ENCODE data around the gene ANGPTL3. TPM values are rescaled to one million over a fixed set of nuclear protein-coding genes. Genes with fewer than 3 reads are reported as not detected.
"Not testable (repeated sequence)": the region's sequence is repeated elsewhere in the genome, so short reads cannot be mapped to it uniquely, and the experiment has no call there.

Gene ANGPTL3, protein sequence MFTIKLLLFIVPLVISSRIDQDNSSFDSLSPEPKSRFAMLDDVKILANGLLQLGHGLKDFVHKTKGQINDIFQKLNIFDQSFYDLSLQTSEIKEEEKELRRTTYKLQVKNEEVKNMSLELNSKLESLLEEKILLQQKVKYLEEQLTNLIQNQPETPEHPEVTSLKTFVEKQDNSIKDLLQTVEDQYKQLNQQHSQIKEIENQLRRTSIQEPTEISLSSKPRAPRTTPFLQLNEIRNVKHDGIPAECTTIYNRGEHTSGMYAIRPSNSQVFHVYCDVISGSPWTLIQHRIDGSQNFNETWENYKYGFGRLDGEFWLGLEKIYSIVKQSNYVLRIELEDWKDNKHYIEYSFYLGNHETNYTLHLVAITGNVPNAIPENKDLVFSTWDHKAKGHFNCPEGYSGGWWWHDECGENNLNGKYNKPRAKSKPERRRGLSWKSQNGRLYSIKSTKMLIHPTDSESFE
- total RNA-seq = not detected in 2 replicates

DNA sequence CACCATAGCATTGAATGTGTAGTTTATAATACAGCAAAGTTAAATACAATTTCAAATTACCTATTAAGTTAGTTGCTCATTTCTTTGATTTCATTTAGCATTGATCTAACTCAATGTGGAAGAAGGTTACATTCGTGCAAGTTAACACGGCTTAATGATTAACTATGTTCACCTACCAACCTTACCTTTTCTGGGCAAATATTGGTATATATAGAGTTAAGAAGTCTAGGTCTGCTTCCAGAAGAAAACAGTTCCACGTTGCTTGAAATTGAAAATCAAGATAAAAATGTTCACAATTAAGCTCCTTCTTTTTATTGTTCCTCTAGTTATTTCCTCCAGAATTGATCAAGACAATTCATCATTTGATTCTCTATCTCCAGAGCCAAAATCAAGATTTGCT lies at the start of gene ANGPTL3:
TSS of gene ANGPTL3 (plus strand) at position 240 of the 400 bp plus-strand sequence. CDS start at position 287, 47 bp downstream.
- no peaks in the 10 kb centered on the region for H3K4me1 Mint-ChIP-seq (ENCODE audit: low read depth)
- no peaks in the 10 kb centered on the region for H3K36me3 Mint-ChIP-seq (ENCODE audit: low read depth)
- no peaks in the 10 kb centered on the region for H3K9me3 Mint-ChIP-seq
- intact Hi-C loops (cut with micrococcal nuclease) = no loop called here
- H3K27me3 Mint-ChIP-seq (ENCODE audit: insufficient read depth) = peaks cover 3% of the 10 kb centered on the region
- no peak within 1 kb of the TSS for H3K27ac Mint-ChIP-seq
- no peak within 1 kb of the TSS for H3K4me3 Mint-ChIP-seq
- no peak for DNase-seq (ENCODE audit: low spot score)

- no peaks in the 10 kb centered on the region for H3K9me3 Mint-ChIP-seq
- no peak overlapping the region for H3K4me3 Mint-ChIP-seq
- no peaks in the 10 kb centered on the region for H3K27me3 Mint-ChIP-seq (ENCODE audit: insufficient read depth)
- intact Hi-C loops (cut with micrococcal nuclease) = no loop called here
- no peak overlapping the region for H3K27ac Mint-ChIP-seq
- H3K4me1 Mint-ChIP-seq (ENCODE audit: low read depth) = no peaks in the 10 kb centered on the region
- DNase-seq (ENCODE audit: low spot score) = no peak
- no peaks in the 10 kb centered on the region for H3K36me3 Mint-ChIP-seq (ENCODE audit: low read depth)
These were observed 36.0 kb upstream of the ANGPTL3 start for GRCh38 chr1:62561306-62561705.

DNA sequence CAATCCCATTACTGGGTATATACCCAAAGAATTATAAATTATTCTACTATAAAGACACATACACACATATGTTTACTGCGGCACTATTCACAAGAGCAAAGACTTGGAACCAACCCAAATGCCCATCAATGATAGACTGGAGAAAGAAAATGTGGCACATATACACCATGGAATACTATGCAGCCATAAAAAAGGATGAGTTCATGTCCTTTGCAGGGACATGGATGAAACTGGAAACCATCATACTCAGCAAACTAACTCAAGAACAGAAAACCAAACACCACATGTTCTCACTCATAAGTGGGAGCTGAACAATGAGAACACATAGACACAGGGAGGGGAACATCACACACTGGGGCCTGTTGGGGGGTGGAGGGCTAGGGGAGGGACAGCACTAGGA lies 30.1 kb upstream of the ANGPTL3 start:
- DNase-seq (ENCODE audit: low spot score); H3K27ac Mint-ChIP-seq; H3K4me3 Mint-ChIP-seq; intact Hi-C loops (cut with micrococcal nuclease); H3K27me3 Mint-ChIP-seq (ENCODE audit: insufficient read depth); H3K4me1 Mint-ChIP-seq (ENCODE audit: low read depth); H3K36me3 Mint-ChIP-seq (ENCODE audit: low read depth): not testable (repeated sequence)
- peaks cover 13% of the 10 kb centered on the region for H3K9me3 Mint-ChIP-seq

DNA sequence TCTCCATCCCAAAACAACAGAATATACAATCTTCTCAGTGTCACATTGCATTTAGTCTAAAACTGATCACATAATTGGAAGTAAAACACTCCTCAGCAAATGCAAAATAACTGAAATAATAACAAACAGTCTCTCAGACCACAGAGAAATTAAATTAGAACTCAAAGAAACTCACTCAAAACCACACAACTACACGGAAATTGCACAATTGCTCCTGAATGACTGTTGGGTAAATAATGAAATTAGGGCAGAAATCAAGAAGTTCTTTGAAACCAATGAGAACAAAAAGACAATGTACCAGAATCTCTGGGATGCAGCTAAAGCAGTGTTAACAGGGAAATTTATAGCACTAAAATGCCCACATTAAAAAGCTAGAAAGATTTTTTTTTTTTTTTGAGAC lies 29.4 kb upstream of the ANGPTL3 start:
- H3K27ac Mint-ChIP-seq; intact Hi-C loops (cut with micrococcal nuclease); H3K27me3 Mint-ChIP-seq (ENCODE audit: insufficient read depth): not testable (repeated sequence)

GRCh38 chr1:62571517-62571916 lies 25.8 kb upstream of the ANGPTL3 start:
- H3K27ac Mint-ChIP-seq; H3K27me3 Mint-ChIP-seq (ENCODE audit: insufficient read depth); H3K36me3 Mint-ChIP-seq (ENCODE audit: low read depth); intact Hi-C loops (cut with micrococcal nuclease); DNase-seq (ENCODE audit: low spot score); H3K4me3 Mint-ChIP-seq; H3K4me1 Mint-ChIP-seq (ENCODE audit: low read depth): not testable (repeated sequence)
- peaks cover 13% of the 10 kb centered on the region for H3K9me3 Mint-ChIP-seq

More for the DNA sequence above, 29.4 kb upstream of the ANGPTL3 start:
- not testable (repeated sequence) for H3K36me3 Mint-ChIP-seq (ENCODE audit: low read depth); H3K4me1 Mint-ChIP-seq (ENCODE audit: low read depth); DNase-seq (ENCODE audit: low spot score); H3K4me3 Mint-ChIP-seq
- H3K9me3 Mint-ChIP-seq = peaks cover 13% of the 10 kb centered on the region

GRCh38 chr1:62572476-62572875 lies 24.8 kb upstream of the ANGPTL3 start:
- H3K9me3 Mint-ChIP-seq = peaks cover 13% of the 10 kb centered on the region
- no peaks in the 10 kb centered on the region for H3K4me1 Mint-ChIP-seq (ENCODE audit: low read depth)
- intact Hi-C loops (cut with micrococcal nuclease) = no loop called here
- no peak overlapping the region for H3K4me3 Mint-ChIP-seq
- no peak overlapping the region for H3K27ac Mint-ChIP-seq
- no peak for DNase-seq (ENCODE audit: low spot score)
- no peaks in the 10 kb centered on the region for H3K36me3 Mint-ChIP-seq (ENCODE audit: low read depth)
- no peaks in the 10 kb centered on the region for H3K27me3 Mint-ChIP-seq (ENCODE audit: insufficient read depth)

DNA sequence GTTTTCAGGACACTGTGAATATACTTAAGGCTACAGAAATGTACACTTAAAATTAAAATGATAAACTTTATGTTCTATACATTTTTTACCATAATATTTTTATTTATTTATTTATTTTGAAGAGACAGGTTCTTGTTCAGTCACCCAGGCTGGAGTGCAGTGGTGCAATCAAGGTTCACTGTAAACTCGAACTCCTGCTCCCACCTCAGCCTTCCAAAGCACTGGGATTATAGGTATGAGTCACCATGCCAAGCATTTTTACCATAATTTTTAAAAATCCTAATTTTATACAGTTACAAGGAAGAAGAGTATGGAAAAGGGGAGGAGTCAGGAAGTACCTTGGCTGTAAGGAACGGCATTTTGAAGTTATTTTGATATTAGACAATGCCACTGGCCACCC lies 23.6 kb upstream of the ANGPTL3 start:
- Mint-ChIP-seq H3K36me3 (ENCODE audit: low read depth) (no peaks in the 10 kb centered on the region), H3K27me3 (ENCODE audit: insufficient read depth) (no peaks in the 10 kb centered on the region), H3K9me3 (peaks cover 9% of the 10 kb centered on the region), H3K27ac (no peak overlapping the region), H3K4me1 (ENCODE audit: low read depth) (no peaks in the 10 kb centered on the region), H3K4me3 (no peak overlapping the region)
- intact Hi-C loops (cut with micrococcal nuclease) = no loop called here
- DNase-seq (ENCODE audit: low spot score) = no peak

DNA sequence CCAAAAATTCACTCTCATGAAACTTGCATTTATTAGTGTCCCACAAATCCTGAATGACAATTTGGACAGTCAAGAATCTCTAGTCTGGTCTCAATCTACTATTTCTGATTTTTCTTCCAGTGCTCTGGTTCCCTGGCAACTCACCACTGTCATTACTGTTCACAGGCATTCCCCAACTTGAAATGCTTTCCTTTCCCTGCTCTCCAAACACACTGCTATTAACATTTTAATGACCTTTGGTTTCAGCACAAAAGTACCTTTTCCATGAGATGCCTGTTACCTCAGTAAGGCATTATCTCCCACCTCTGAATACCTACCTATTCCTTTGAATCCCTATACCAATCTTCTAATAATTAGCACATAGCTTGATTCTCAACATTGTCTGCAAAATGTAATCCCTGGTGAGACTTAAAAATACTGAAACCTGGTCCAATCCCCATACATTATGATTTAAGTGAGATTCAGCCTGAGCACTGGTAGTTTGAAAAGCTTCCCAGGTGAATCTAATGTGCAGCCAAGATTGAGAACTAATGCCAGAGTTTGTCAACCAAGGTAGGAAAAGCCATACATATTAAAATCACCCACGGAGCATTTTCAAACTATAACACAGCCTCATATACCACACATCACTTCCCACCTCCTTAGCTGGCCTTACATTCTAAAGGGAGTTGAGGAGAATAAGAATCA lies 11.7 kb upstream of the ANGPTL3 start:
- intact Hi-C loops (cut with micrococcal nuclease) = no loop called here
- no peak overlapping the region for H3K27ac Mint-ChIP-seq
- no peak for DNase-seq (ENCODE audit: low spot score)
- H3K9me3 Mint-ChIP-seq = no peaks in the 10 kb centered on the region
- no peaks in the 10 kb centered on the region for H3K4me1 Mint-ChIP-seq (ENCODE audit: low read depth)
- H3K4me3 Mint-ChIP-seq = no peak overlapping the region
- H3K27me3 Mint-ChIP-seq (ENCODE audit: insufficient read depth) = no peaks in the 10 kb centered on the region
- H3K36me3 Mint-ChIP-seq (ENCODE audit: low read depth) = no peaks in the 10 kb centered on the region

GRCh38 chr1:62588000-62588399 lies 9.3 kb upstream of the ANGPTL3 start:
- Mint-ChIP-seq H3K27ac (no peak overlapping the region), H3K4me3 (no peak overlapping the region), H3K27me3 (ENCODE audit: insufficient read depth) (no peaks in the 10 kb centered on the region), H3K4me1 (ENCODE audit: low read depth) (no peaks in the 10 kb centered on the region), H3K36me3 (ENCODE audit: low read depth) (no peaks in the 10 kb centered on the region), H3K9me3 (no peaks in the 10 kb centered on the region)
- DNase-seq (ENCODE audit: low spot score) = no peak
- intact Hi-C loops (cut with micrococcal nuclease) = no loop called here

- H3K4me1 Mint-ChIP-seq (ENCODE audit: low read depth) = no peaks in the 10 kb centered on the region
- peaks cover 2% of the 10 kb centered on the region for H3K27me3 Mint-ChIP-seq (ENCODE audit: insufficient read depth)
- intact Hi-C loops (cut with micrococcal nuclease) = no loop called here
- no peak overlapping the region for H3K4me3 Mint-ChIP-seq
- no peaks in the 10 kb centered on the region for H3K36me3 Mint-ChIP-seq (ENCODE audit: low read depth)
- H3K9me3 Mint-ChIP-seq = no peaks in the 10 kb centered on the region
- no peak for DNase-seq (ENCODE audit: low spot score)
- H3K27ac Mint-ChIP-seq = no peak overlapping the region
These were observed 8.0 kb upstream of the ANGPTL3 start for GRCh38 chr1:62589321-62589720.

DNA sequence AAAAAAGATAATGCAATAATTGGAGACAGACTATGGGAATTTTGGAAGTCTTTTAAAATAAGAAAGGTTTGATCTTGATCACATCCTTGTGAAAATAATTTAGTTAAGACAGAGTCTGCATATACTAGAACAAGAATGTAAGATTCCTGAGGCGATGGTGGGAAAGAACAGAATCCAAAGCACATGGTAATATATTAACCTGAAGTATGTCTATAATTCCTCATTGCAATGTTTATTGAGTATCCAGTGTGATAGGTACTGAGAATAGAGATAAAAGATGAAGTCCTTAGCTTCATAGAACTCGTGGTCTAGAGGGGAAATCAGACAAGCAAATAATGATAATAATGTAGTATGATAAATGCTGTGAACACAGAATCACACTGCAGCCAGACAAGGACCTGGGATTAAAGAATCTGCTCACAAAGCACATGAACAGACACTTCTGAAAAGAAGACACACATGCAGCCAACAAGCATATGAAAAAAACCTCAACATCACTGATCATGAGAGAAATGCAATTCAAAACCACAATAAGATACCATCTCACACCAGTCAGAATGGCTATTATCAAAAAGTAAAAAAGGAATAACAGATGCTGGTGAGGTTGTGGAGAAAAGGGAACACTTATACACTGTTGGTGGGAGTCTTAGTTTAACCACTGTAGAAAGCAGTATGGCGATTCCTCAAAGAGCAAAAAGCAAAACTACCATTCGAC lies 6.9 kb upstream of the ANGPTL3 start:
- H3K36me3 Mint-ChIP-seq (ENCODE audit: low read depth) = no peaks in the 10 kb centered on the region
- intact Hi-C loops (cut with micrococcal nuclease) = no loop called here
- no peaks in the 10 kb centered on the region for H3K9me3 Mint-ChIP-seq
- no peaks in the 10 kb centered on the region for H3K4me1 Mint-ChIP-seq (ENCODE audit: low read depth)
- DNase-seq (ENCODE audit: low spot score) = no peak
- no peak overlapping the region for H3K4me3 Mint-ChIP-seq
- no peak overlapping the region for H3K27ac Mint-ChIP-seq
- H3K27me3 Mint-ChIP-seq (ENCODE audit: insufficient read depth) = peaks cover 2% of the 10 kb centered on the region

DNA sequence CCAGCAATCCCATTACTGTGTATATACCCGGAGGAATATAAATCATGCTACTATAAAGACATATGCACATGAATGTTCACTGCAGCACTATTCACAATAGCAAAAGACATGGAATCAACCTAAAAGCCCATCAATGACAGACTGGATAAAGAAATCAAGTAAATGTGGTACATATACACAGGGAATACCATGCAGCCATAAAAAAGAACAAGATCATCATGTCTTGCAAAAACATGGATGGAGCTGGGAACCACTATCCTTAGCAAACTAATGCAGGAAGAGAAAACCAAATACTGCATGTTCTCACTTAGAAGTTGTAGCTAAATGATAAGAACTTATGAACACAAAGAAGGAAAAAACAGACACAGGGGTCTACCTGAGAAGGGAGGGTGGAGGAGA lies 6.4 kb upstream of the ANGPTL3 start:
- Mint-ChIP-seq H3K27ac (no peak overlapping the region), H3K4me3 (no peak overlapping the region), H3K4me1 (ENCODE audit: low read depth) (no peaks in the 10 kb centered on the region), H3K27me3 (ENCODE audit: insufficient read depth) (peaks cover 2% of the 10 kb centered on the region), H3K36me3 (ENCODE audit: low read depth) (no peaks in the 10 kb centered on the region), H3K9me3 (no peaks in the 10 kb centered on the region)
- DNase-seq (ENCODE audit: low spot score) = no peak
- intact Hi-C loops (cut with micrococcal nuclease) = no loop called here

- Mint-ChIP-seq H3K4me1 (ENCODE audit: low read depth) (no peaks in the 10 kb centered on the region), H3K36me3 (ENCODE audit: low read depth) (no peaks in the 10 kb centered on the region)
These were observed 3.4 kb upstream of the ANGPTL3 start for GRCh38 chr1:62593825-62594394.

More at GRCh38 chr1:62593825-62594394, 3.4 kb upstream of the ANGPTL3 start:
- Mint-ChIP-seq H3K4me3 (no peak overlapping the region), H3K27me3 (ENCODE audit: insufficient read depth) (peaks cover 3% of the 10 kb centered on the region), H3K9me3 (no peaks in the 10 kb centered on the region), H3K27ac (no peak overlapping the region)
- no peak for DNase-seq (ENCODE audit: low spot score)
- intact Hi-C loops (cut with micrococcal nuclease) = no loop called here

Measured in activated T-helper 1 cell treated with anti-CD3 and anti-CD28 coated beads, Interleukin-12 subunit alpha, Interleukin-12 subunit beta, Interleukin-2, Interleukin-4 antibody, amounts not matched to agents 30 ng/mL and 10 ng/mL and 1 ng/mL, durations not matched to agents 14 hours and 24 hours and 36 hours (primary cell).